ENCODE data around the gene GGPS1. TPM values are rescaled to one million over a fixed set of nuclear protein-coding genes. Genes with fewer than 3 reads are reported as not detected.
"Not testable (repeated sequence)": the region's sequence is repeated elsewhere in the genome, so short reads cannot be mapped to it uniquely, and the experiment has no call there.

Gene GGPS1
- total and polyA plus RNA-seq, 5 donors from 2014 or later: 30.8 to 82.0 (median 75.4) TPM

DNA sequence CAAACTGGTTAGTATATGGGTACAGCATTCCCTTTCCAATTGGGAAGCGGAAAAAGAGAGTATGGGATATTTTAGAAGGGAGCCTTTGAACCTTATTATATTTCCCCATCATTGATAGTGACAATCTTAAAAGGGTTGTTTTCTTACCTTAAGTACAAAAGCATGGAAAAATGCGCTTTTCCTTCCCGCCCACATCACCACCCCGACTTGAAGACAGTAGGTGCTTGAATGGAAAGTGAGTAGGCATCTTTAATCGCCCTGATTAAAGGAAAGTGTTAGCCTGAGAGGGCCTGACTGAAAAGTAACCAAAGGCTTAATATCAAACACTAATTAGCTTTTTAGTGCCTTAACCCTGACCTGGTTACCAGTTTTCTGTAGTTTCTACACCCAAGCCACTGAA lies 15.4 kb downstream of the GGPS1 start:
- Mint-ChIP-seq H3K36me3 (peaks cover 28% of the 10 kb centered on the region), H3K4me1 (peaks cover 0 to 18% (median 9%) of the 10 kb centered on the region in 4 donors), H3K4me3 (no peak overlapping the region), H3K27me3 (no peaks in the 10 kb centered on the region), H3K9me3 (no peaks in the 10 kb centered on the region), H3K27ac (peak overlapping the region in 1 of 3 donors; percentile 56)
- H3K9me3 ChIP-seq (ENCODE audit: control insufficient read depth in 2 of 2, low read length in 2 of 2): no peaks in the 10 kb centered on the region
- ATAC-seq (ENCODE audit: low read depth in 2 of 2) (no peak), DNase-seq (no peak)
- no peaks in the 10 kb centered on the region for H3K27me3 ChIP-seq (ENCODE audit: control insufficient read depth, insufficient read depth, low read length)
- no peak overlapping the region for H3K4me3 ChIP-seq (ENCODE audit: low read depth, low read length)
- no peaks in the 10 kb centered on the region for H3K4me1 ChIP-seq (ENCODE audit: control insufficient read depth, insufficient read depth, low read length, poor library complexity, severe bottlenecking)
- H3K36me3 ChIP-seq (ENCODE audit: control insufficient read depth, insufficient read depth, low read length): peaks cover 23% of the 10 kb centered on the region
- H3K27ac ChIP-seq (ENCODE audit: insufficient read depth, low read length, poor library complexity, severe bottlenecking): no peak overlapping the region

DNA sequence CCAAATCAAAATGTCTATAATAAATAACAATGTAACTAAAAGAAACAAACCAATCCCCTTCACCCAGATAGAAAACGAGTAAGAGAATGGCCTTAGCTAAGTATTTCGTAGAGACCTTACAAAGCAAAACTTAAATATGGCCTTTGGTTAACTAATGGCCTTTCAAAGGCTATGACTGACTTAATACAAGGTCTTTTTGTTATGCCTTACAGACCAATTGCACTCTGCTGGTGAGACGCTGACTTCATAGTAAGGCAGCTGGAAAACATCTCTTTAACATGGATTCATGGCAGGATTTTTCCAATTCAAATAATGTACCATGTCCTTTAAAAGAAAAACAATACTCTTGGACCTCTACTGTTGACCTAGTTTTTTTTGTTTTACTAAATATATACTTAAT lies 23.1 kb downstream of the GGPS1 start:
- Histone ChIP-seq H3K36me3 (ENCODE audit: control insufficient read depth, insufficient read depth, low read length) (no peaks in the 10 kb centered on the region), H3K4me3 (ENCODE audit: low read depth, low read length) (no peak overlapping the region), H3K27ac (ENCODE audit: insufficient read depth, low read length, poor library complexity, severe bottlenecking) (no peak overlapping the region), H3K4me1 (ENCODE audit: control insufficient read depth, insufficient read depth, low read length, poor library complexity, severe bottlenecking) (no peaks in the 10 kb centered on the region), H3K27me3 (ENCODE audit: control insufficient read depth, insufficient read depth, low read length) (no peaks in the 10 kb centered on the region), H3K9me3 (ENCODE audit: control insufficient read depth in 2 of 2, low read length in 2 of 2) (no peaks in the 10 kb centered on the region)
- DNase-seq (no peak), ATAC-seq (ENCODE audit: low read depth in 2 of 2) (no peak)
- Mint-ChIP-seq H3K4me1 (no peaks in the 10 kb centered on the region), H3K4me3 (no peak overlapping the region), H3K9me3 (peaks cover 0 to 2% (median 0%) of the 10 kb centered on the region in 7 donors), H3K27ac (no peak overlapping the region), H3K36me3 (peaks cover 3% of the 10 kb centered on the region), H3K27me3 (no peaks in the 10 kb centered on the region)

DNA sequence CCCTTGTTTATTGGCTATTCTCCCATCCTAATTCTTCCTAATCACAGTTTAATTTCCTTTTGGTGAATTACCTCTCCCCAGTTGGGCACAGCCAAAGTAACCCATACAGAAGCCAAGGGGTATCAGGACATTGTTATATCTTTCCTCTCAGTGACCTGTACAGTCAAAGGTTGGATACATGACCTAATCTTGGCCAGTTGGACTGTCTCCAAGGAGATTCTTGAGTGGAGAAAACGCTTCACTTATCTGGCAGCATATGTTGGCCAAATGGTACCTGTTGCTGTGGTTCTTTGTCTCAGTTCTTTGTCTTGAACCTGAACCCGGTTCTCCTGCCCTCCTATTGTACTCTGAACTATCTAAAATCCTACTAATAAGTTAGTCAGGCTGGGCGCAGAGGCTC lies 23.5 kb downstream of the GGPS1 start:
- Mint-ChIP-seq H3K4me3 (no peak overlapping the region), H3K4me1 (no peaks in the 10 kb centered on the region), H3K36me3 (no peaks in the 10 kb centered on the region), H3K27me3 (no peaks in the 10 kb centered on the region), H3K27ac (no peak overlapping the region), H3K9me3 (peaks cover 0 to 2% (median 0%) of the 10 kb centered on the region in 7 donors)
- H3K9me3 ChIP-seq (ENCODE audit: control insufficient read depth in 2 of 2, low read length in 2 of 2): no peaks in the 10 kb centered on the region
- no peak for ATAC-seq (ENCODE audit: low read depth in 2 of 2)
- no peaks in the 10 kb centered on the region for H3K36me3 ChIP-seq (ENCODE audit: control insufficient read depth, insufficient read depth, low read length)
- no peak overlapping the region for H3K4me3 ChIP-seq (ENCODE audit: low read depth, low read length)
- no peak overlapping the region for H3K27ac ChIP-seq (ENCODE audit: insufficient read depth, low read length, poor library complexity, severe bottlenecking)
- no peaks in the 10 kb centered on the region for H3K4me1 ChIP-seq (ENCODE audit: control insufficient read depth, insufficient read depth, low read length, poor library complexity, severe bottlenecking)
- DNase-seq: no peak
- H3K27me3 ChIP-seq (ENCODE audit: control insufficient read depth, insufficient read depth, low read length): no peaks in the 10 kb centered on the region

DNA sequence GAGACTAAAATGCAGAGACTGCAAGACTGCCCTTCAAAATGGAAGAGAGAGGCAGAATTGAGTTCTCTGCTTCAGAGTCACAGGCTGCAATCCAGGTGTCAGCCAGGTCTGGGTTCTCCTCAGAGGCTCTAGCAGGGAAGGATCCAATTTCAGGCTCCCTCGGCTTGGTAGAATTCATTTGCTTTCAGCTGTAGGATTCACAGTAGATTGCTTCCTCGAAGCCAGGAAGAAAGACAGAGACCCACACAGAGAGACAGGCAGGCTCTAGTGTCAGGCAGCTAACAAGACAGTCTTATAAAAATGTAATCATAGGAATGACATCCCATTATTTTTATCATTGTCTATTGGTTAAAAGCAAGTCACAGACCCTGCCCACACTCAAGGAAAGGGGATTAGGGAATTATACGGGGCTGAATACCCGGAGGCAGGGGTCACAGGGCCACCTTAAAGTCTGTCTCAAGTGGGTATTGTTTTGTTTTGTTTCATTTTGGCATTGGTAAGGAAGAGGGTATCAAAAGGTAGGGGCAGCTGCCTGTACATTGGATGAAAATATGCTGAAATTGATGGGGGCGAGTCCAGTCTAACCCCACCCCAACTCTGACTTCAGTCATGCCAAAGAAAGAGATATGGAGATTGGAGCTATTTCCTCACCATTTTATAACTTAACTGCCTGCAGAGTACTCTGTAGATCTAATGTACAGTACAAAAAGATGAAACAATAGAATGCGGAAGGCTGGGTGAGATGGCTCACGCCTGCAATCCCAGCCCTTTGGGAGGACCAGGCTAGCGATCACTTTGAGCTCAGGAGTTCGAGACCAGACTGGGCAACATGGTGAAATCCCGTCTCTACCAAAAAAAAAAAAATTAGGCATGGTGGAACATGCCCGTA lies 29.4 kb downstream of the GGPS1 start:
- H3K4me1 ChIP-seq (ENCODE audit: control insufficient read depth, insufficient read depth, low read length, poor library complexity, severe bottlenecking): no peaks in the 10 kb centered on the region
- Mint-ChIP-seq H3K9me3 (peaks cover 0 to 2% (median 0%) of the 10 kb centered on the region in 7 donors), H3K36me3 (no peaks in the 10 kb centered on the region), H3K4me1 (no peaks in the 10 kb centered on the region), H3K27ac (no peak overlapping the region), H3K27me3 (peaks cover 8% of the 10 kb centered on the region), H3K4me3 (no peak overlapping the region)
- no peaks in the 10 kb centered on the region for H3K36me3 ChIP-seq (ENCODE audit: control insufficient read depth, insufficient read depth, low read length)
- no peak for DNase-seq
- H3K4me3 ChIP-seq (ENCODE audit: low read depth, low read length): no peak overlapping the region
- H3K9me3 ChIP-seq (ENCODE audit: control insufficient read depth in 2 of 2, low read length in 2 of 2): no peaks in the 10 kb centered on the region
- no peak for ATAC-seq (ENCODE audit: low read depth in 2 of 2)
- H3K27me3 ChIP-seq (ENCODE audit: control insufficient read depth, insufficient read depth, low read length): no peaks in the 10 kb centered on the region
- H3K27ac ChIP-seq (ENCODE audit: insufficient read depth, low read length, poor library complexity, severe bottlenecking): no peak overlapping the region

DNA sequence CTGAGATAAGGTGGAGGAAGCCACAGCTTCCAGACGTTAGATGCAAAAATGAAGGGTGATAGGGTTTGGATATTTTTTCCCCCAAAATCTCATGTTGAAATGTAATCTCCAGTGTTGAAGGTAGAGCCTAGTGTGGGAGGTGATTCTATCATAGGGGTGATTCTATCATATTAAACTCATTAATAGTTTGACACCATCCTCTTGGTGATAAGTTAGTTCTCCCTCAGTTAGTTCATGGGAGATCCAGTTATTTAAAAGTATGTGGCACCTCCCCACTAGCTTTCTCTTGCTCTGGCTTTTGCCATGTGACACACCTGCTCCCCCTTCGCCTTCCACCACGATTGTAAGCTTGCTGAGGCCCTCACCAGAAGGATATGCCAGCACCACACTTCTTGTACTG lies 30.5 kb downstream of the GGPS1 start:
- ATAC-seq (ENCODE audit: low read depth in 2 of 2) (no peak), DNase-seq (no peak)
- no peak overlapping the region for H3K27ac ChIP-seq (ENCODE audit: insufficient read depth, low read length, poor library complexity, severe bottlenecking)
- H3K4me3 ChIP-seq (ENCODE audit: low read depth, low read length): no peak overlapping the region
- peaks cover 8% of the 10 kb centered on the region for H3K27me3 Mint-ChIP-seq
- H3K27ac Mint-ChIP-seq: no peak overlapping the region
- no peak overlapping the region for H3K4me3 Mint-ChIP-seq
- H3K4me1 ChIP-seq (ENCODE audit: control insufficient read depth, insufficient read depth, low read length, poor library complexity, severe bottlenecking): no peaks in the 10 kb centered on the region
- peaks cover 0 to 2% (median 0%) of the 10 kb centered on the region in 7 donors for H3K9me3 Mint-ChIP-seq
- no peaks in the 10 kb centered on the region for H3K36me3 ChIP-seq (ENCODE audit: control insufficient read depth, insufficient read depth, low read length)
- no peaks in the 10 kb centered on the region for H3K4me1 Mint-ChIP-seq
- H3K9me3 ChIP-seq (ENCODE audit: control insufficient read depth in 2 of 2, low read length in 2 of 2): no peaks in the 10 kb centered on the region
- H3K27me3 ChIP-seq (ENCODE audit: control insufficient read depth, insufficient read depth, low read length): no peaks in the 10 kb centered on the region
- no peaks in the 10 kb centered on the region for H3K36me3 Mint-ChIP-seq

DNA sequence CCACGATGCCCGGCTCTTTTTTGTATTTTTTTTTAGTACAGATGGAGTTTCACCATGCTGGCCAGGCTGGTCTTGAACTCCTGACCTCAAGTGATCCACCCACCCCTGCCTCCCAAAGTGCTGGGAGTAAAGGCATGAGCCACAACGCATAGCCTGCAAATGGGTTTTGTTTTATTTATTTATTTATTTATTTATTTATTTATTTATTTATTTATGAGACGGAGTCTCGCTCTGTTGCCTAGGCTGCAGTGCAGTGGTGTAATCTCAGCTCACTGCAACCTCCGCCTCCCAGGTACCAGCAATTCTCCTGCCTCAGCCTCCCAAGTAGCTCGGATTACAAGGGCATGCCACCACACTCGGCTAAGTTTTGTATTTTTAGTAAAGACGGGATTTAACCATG lies 35.8 kb downstream of the GGPS1 start:
- H3K9me3 ChIP-seq (ENCODE audit: control insufficient read depth in 2 of 2, low read length in 2 of 2); H3K36me3 ChIP-seq (ENCODE audit: control insufficient read depth, insufficient read depth, low read length); H3K4me3 Mint-ChIP-seq; H3K9me3 Mint-ChIP-seq; H3K27ac Mint-ChIP-seq; H3K4me3 ChIP-seq (ENCODE audit: low read depth, low read length); H3K36me3 Mint-ChIP-seq; ATAC-seq (ENCODE audit: low read depth in 2 of 2); DNase-seq; H3K27me3 ChIP-seq (ENCODE audit: control insufficient read depth, insufficient read depth, low read length); H3K27ac ChIP-seq (ENCODE audit: insufficient read depth, low read length, poor library complexity, severe bottlenecking); H3K27me3 Mint-ChIP-seq: not testable (repeated sequence)
- H3K4me1 Mint-ChIP-seq: peaks cover 6 to 32% (median 23%) of the 10 kb centered on the region in 4 donors
- peaks cover 20% of the 10 kb centered on the region for H3K4me1 ChIP-seq (ENCODE audit: control insufficient read depth, insufficient read depth, low read length, poor library complexity, severe bottlenecking)

DNA sequence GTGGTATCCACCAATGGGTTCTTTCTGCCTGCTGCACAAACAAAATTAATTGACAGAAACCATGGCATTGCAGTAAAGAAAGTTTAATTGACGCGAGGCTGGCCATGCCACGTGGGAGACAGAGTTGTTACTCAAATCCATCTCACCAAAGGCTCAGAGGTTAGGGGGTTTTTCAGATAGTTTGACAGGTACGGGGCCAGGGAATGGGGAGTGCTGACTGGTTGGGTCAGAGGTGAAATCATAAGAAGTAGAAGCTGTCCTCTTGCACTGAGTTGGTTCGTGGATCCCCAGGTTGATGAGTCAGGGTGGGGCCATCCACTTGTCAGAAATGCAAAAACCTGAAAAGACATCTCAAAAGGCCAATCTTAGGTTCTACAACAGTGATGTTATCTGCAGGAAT lies 37.9 kb downstream of the GGPS1 start:
- no peaks in the 10 kb centered on the region for H3K9me3 Mint-ChIP-seq
- peaks cover 6 to 39% (median 27%) of the 10 kb centered on the region in 4 donors for H3K4me1 Mint-ChIP-seq
- H3K36me3 Mint-ChIP-seq: no peaks in the 10 kb centered on the region
- DNase-seq (no peak), ATAC-seq (ENCODE audit: low read depth in 2 of 2) (no peak)
- H3K4me3 Mint-ChIP-seq: peak overlapping the region; percentile 90 to 99 (median 98)
- Histone ChIP-seq H3K4me3 (ENCODE audit: low read depth, low read length) (peak overlapping the region; percentile 89), H3K27ac (ENCODE audit: insufficient read depth, low read length, poor library complexity, severe bottlenecking) (no peak overlapping the region), H3K9me3 (ENCODE audit: control insufficient read depth in 2 of 2, low read length in 2 of 2) (no peaks in the 10 kb centered on the region), H3K36me3 (ENCODE audit: control insufficient read depth, insufficient read depth, low read length) (no peaks in the 10 kb centered on the region), H3K4me1 (ENCODE audit: control insufficient read depth, insufficient read depth, low read length, poor library complexity, severe bottlenecking) (peaks cover 20% of the 10 kb centered on the region), H3K27me3 (ENCODE audit: control insufficient read depth, insufficient read depth, low read length) (no peaks in the 10 kb centered on the region)
- peak overlapping the region; percentile 91 to 97 (median 96) for H3K27ac Mint-ChIP-seq
- no peaks in the 10 kb centered on the region for H3K27me3 Mint-ChIP-seq
